NCI-H1105 treated with DMSO at 0.1 percent for 48 hours (cell line): ENCODE measurements around the gene PLCG1.

Source experiments
- DNase-seq: peaks from one replicate; lab custom pipeline; 2025; lab: John Stamatoyannopoulos, UW

Gene PLCG1

GRCh38 chr20:41142919-41143318 is 5.6 kb downstream of the PLCG1 start:
- no peak for DNase-seq

GRCh38 chr20:41143354-41143753 is 6.0 kb downstream of the PLCG1 start:
- no peak for DNase-seq

GRCh38 chr20:41145317-41145716 is 8.0 kb downstream of the PLCG1 start:
- DNase-seq: no peak

- no peak for DNase-seq
Measured at GRCh38 chr20:41145821-41146620, 8.7 kb downstream of the PLCG1 start.

GRCh38 chr20:41147767-41148191 is 10.4 kb downstream of the PLCG1 start:
- no peak for DNase-seq

- no peak for DNase-seq
Measured at GRCh38 chr20:41148942-41149341, 11.6 kb downstream of the PLCG1 start.

GRCh38 chr20:41150664-41151063 is 13.3 kb downstream of the PLCG1 start:
- DNase-seq: no peak

GRCh38 chr20:41151134-41151869 is 14.0 kb downstream of the PLCG1 start:
- DNase-seq: no peak

- DNase-seq: no peak
Measured at GRCh38 chr20:41152108-41152757, 14.9 kb downstream of the PLCG1 start.

GRCh38 chr20:41154436-41155176 is 17.3 kb downstream of the PLCG1 start:
- no peak for DNase-seq

- DNase-seq: no peak
Measured at GRCh38 chr20:41155261-41155660, 17.9 kb downstream of the PLCG1 start.

- DNase-seq: no peak
Measured at GRCh38 chr20:41158082-41158625, 20.8 kb downstream of the PLCG1 start.

- DNase-seq: no peak
Measured at GRCh38 chr20:41159547-41159946, 22.2 kb downstream of the PLCG1 start.

- DNase-seq: no peak
Measured at GRCh38 chr20:41160686-41161085, 23.3 kb downstream of the PLCG1 start.

GRCh38 chr20:41161886-41162285 is 24.5 kb downstream of the PLCG1 start:
- no peak for DNase-seq

- DNase-seq: no peak
Measured at GRCh38 chr20:41162396-41162795, 25.1 kb downstream of the PLCG1 start.

GRCh38 chr20:41163821-41164220 is 26.5 kb downstream of the PLCG1 start:
- no peak for DNase-seq

GRCh38 chr20:41165001-41165882 is 27.9 kb downstream of the PLCG1 start:
- DNase-seq: no peak

GRCh38 chr20:41166201-41167117 is 29.1 kb downstream of the PLCG1 start:
- DNase-seq: no peak

- DNase-seq: no peak
Measured at GRCh38 chr20:41167118-41167470, 29.8 kb downstream of the PLCG1 start.
